Lower leg skin (tissue), 4 donors: Measurements from ENCODE around the gene SMG1. TPM values are rescaled to one million over a fixed set of nuclear protein-coding genes. Genes with fewer than 3 reads are reported as not detected.

Experiments used
- DNase-seq, 2 donors: peaks; one replicate each; pipeline ENCODE4 v3.0.0-alpha.2; 2019; ENCODE audit warnings: low spot score in 2 of 2
- H3K4me3 ChIP-seq: fragments of 200-600 bp; sonication (generic); 2 replicates; pipeline ENCODE4 v1.5.1; 2017; ENCODE audit warnings: mild to moderate bottlenecking, low read depth; ENCODE audit not compliant: poor library complexity, severe bottlenecking
- POLR2A ChIP-seq, 2 donors: fragments of 450-650 bp; IDR thresholded peaks; one replicate each; pipeline ENCODE4 v1.6.1; 2016 to 2017; ENCODE audit warnings: antibody characterized with exemption in 2 of 2, mild to moderate bottlenecking in 1 of 2, moderate library complexity in 1 of 2
- WGBS, 2 donors: methylation state at CpG; one replicate each; pipeline ENCODE4 v1.1.5; 2018; 5-methylcytosine and 5-hydroxymethylcytosine counted together
- intact Hi-C: fragments of 100-400 bp; cut with DNase I; formaldehyde crosslinking; loops from one replicate; pipeline ENCODE4 v1.15.0; 2023; ENCODE audit warnings: low total_unique reads
- total RNA-seq, 4 donors: library from RNA; depleted of rRNA; stranded (reverse); fragments of >200 nt; gene quantifications; one replicate each; pipeline ENCODE4 v1.1.0, GENCODE V29; 2016
- TF ChIP-seq, protein P1 (sequence below), 3 donors: fragments of 450-650 bp; IDR thresholded peaks; one replicate each; pipeline ENCODE4 v1.5.1; 2016; ENCODE audit warnings: antibody characterized with exemption in 3 of 3, mild to moderate bottlenecking in 3 of 3, moderate library complexity in 2 of 3

SMG1 gene
- total RNA-seq, 4 donors from 2014 or later, result 86.4 to 187 (median 105) TPM

DNA sequence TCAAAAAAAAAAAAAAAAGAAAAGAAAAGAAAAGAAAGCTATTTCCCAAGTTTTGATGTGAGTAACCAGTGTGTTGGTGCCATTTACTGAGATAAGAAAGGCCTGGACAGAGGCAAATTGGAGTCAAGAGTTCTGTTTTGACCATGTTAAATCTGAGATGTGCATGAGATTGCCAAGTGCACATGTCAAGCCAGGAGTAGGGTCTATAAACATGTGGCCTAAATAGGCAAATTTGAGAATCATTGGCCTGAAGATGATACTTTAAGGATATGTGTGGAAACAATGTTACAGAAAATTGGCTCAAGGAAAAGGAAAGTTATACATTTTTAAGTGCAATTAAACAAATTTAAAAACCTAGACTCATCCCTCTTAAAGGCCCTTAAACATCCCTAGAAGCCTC lies 15.3 kb upstream of the SMG1 start:
- H3K4me3 ChIP-seq, result no peak overlapping the region
- no peak for DNase-seq
- intact Hi-C loops, result no loop called here
- TF ChIP-seq POLR2A (IDR thresholded peaks at IDR 0.05), result no peak
- TF ChIP-seq, protein P1, sequence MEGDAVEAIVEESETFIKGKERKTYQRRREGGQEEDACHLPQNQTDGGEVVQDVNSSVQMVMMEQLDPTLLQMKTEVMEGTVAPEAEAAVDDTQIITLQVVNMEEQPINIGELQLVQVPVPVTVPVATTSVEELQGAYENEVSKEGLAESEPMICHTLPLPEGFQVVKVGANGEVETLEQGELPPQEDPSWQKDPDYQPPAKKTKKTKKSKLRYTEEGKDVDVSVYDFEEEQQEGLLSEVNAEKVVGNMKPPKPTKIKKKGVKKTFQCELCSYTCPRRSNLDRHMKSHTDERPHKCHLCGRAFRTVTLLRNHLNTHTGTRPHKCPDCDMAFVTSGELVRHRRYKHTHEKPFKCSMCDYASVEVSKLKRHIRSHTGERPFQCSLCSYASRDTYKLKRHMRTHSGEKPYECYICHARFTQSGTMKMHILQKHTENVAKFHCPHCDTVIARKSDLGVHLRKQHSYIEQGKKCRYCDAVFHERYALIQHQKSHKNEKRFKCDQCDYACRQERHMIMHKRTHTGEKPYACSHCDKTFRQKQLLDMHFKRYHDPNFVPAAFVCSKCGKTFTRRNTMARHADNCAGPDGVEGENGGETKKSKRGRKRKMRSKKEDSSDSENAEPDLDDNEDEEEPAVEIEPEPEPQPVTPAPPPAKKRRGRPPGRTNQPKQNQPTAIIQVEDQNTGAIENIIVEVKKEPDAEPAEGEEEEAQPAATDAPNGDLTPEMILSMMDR (IDR thresholded peaks at IDR 0.05), result no peak

- no peak for DNase-seq
- TF ChIP-seq, protein P1 (IDR thresholded peaks at IDR 0.05), result no peak
- no peak for TF ChIP-seq POLR2A (IDR thresholded peaks at IDR 0.05)
- WGBS, 2 donors, result 90 to 93% methylated on average over 9 of the region's 9 CpGs
- no peak overlapping the region for H3K4me3 ChIP-seq
- intact Hi-C loops, result no loop called here
Measured at GRCh38 chr16:18938986-18939385, 12.8 kb upstream of the SMG1 start.

- no peak for DNase-seq
- intact Hi-C loops, result no loop called here
- TF ChIP-seq, protein P1 (IDR thresholded peaks at IDR 0.05), result no peak
- no peak for TF ChIP-seq POLR2A (IDR thresholded peaks at IDR 0.05)
- no peak overlapping the region for H3K4me3 ChIP-seq
Measured at GRCh38 chr16:18937390-18937789, 11.2 kb upstream of the SMG1 start.

DNA sequence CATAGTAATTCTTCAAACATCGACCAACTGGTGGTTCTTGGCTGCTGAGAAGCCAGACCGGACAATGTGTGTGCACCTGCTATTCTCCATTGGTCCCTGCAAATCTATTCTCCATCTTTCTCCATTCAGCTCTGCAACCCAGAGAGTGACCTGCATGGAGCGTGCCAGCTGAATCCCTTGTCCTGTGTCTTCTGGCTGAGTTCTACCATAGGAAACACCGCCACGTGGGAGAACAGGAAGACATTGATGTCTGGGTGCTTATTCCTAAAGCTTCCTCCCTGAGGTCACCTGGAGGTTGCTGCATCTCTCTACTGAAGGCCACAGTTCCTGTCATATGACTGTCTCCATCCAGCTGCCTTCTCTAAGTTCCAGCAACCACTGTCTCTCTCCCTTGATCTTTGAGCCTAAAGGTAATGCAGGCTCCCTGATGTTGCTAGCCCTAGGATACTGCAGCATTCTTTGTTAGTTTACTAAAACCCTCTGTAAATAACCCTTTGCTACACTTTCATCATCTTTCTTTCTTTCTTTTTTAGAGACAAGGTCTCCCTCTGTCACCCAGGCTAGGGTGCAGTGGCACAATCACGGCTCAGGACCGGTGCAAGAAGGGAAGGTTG lies 10.6 kb upstream of the SMG1 start:
- 86 to 88% methylated on average over 7 of the region's 7 CpGs for WGBS, 2 donors
- no peak for TF ChIP-seq POLR2A (IDR thresholded peaks at IDR 0.05)
- TF ChIP-seq, protein P1 (IDR thresholded peaks at IDR 0.05), result peak in 1 of 3 donors; percentile 39
- intact Hi-C loops, result no loop called here
- H3K4me3 ChIP-seq, result no peak overlapping the region
- DNase-seq, result peak in 1 of 2 donors; percentile 66

DNA sequence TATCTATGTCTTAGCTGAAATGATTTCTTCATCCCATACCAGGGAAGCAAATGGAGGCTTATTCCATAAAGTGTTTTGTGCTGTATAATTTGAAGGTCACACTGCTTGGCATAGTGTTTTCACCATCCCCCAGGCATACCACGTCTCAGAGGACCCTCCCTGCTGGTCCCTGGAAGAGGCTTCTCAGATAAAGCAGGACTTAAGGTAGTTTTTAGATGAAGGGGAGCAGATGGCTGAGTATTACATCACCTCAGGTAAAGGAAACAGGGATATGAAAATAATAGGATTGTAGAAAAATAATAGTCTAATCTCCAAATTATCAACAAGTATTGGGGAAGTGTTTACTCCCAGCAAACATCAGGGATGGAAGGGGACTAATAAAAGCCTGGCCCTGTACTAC lies 7.3 kb upstream of the SMG1 start:
- no peak overlapping the region for H3K4me3 ChIP-seq
- no peak for TF ChIP-seq POLR2A (IDR thresholded peaks at IDR 0.05)
- TF ChIP-seq, protein P1 (IDR thresholded peaks at IDR 0.05), result no peak
- intact Hi-C loops, result no loop called here
- 13 to 21% methylated on average over 1 of the region's 1 CpG for WGBS, 2 donors
- peak in 1 of 2 donors; percentile 10 for DNase-seq
